GM21717 (cell line): Measurements from ENCODE around the gene ECI1.
"Not testable (repeated sequence)": the region's sequence is repeated elsewhere in the genome, so short reads cannot be mapped to it uniquely, and the experiment has no call there.

ENCODE experiments used
- ATAC-seq: cut with Tn5 transposase; IDR thresholded peaks from one replicate; pipeline ENCODE4 v1.9.1; 2021; ENCODE audit warnings: mild to moderate bottlenecking, moderate library complexity; ENCODE audit not compliant: unreplicated experiment

The ECI1 gene

DNA sequence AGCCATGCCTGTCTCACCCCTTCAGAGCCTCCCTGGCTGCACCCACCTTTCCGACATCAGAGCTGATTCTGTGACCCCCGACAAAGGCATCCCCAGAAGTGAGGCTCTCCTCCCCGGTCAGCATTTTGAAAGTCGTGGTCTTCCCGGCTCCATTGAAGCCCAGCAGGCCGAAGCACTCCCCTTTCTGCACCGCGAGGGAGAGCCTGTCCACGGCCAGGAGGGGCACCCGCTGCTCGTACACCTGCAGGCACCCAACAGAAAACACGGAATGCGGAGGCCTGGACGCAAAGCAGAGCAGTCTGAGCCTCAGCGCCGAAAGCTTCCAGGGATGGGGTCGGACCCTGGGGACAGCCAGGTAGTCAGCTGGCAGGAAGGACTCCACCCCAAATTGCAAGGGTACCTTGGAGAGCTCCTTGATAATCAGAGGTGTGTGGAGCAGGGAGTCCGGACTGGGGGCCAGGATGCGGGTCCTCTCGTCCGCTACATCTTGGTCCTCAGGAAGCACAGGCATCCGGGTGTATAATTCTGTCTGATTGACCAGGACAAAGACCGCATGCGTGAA is 29.7 kb upstream of the ECI1 start:
- ATAC-seq, result no peak

- no peak for ATAC-seq
Observed at GRCh38 chr16:2280461-2280860, 29.1 kb upstream of the ECI1 start.

- ATAC-seq, result no peak
Observed at GRCh38 chr16:2278956-2279800, 27.8 kb upstream of the ECI1 start.

DNA sequence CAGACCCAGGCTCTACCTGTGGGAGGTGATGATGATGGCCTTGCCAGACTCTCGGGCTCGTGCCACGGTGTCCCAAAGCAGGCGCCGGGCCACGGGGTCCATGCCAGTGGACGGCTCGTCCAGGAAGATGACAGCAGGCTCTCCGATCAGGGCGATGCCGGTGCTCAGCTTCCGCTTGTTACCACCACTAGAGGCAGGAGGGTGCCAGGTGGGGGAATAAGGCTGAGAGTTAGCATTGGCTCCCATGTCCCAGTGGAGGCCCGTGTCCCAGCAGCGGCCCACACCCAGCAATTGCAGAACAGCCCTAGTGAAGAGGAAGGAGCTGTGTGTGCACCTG is 26.9 kb upstream of the ECI1 start:
- ATAC-seq, result no peak

DNA sequence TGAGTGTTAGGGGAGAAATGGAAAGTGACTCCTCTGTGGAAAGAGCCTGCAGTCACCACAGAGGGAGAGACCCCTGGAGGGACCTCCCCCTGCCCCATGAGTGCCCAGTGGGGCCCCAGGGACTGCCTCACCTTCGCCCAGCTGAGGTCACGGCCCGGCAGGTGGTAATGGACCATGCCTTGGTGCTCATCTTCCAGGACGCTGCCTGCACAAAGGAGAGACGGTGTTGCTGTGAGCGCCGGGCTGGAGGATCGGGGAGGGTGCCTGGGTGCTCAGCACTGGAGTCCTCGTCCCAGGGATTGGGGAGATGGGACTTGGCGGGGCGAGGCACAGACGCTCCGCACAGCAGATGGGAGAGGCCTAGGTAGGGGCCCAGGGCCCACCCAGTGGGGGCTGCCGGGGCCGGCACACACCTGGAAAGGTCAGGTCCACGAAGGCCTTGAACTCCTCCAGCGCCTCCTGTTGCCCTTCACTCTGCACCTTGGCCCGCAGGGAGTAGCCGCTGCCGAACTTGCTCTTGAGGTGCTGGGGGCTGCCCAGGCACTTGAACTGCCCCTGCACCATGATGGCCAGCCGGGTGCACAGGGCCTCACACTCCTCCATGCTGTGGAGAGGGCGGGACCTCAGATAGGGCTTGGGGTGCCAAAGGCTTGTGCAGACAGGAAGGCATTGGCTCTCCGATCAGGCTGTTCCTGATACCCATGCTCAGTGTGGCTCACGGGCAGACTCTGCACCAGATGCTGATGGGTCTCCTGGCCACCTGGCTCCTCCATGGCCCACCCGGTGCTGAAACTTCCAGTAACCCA is 26.3 kb upstream of the ECI1 start:
- no peak for ATAC-seq

- no peak for ATAC-seq
Observed at GRCh38 chr16:2276368-2277195, 25.2 kb upstream of the ECI1 start.

- ATAC-seq, result no peak
Observed at GRCh38 chr16:2275476-2276367, 24.3 kb upstream of the ECI1 start.

DNA sequence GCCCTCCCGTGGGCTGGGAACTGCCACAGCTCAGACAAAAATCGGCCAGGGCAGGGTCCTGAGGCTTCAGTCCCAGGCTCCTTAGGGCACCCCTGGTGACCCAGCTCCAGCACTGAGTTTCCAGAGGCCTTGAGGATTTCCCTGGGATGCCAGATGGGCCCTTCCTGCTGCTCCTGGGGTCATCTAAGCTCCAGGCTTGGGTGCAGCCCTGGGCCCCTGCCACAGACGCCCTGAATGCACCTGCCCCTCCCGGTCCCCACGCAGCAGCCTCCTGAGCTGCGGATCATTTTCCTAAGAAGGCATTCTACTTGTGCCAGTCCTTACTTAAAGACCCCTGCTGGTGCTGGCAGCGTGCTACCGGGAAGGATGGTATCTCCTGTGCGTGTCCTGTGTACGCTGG is 22.5 kb upstream of the ECI1 start:
- ATAC-seq, result no peak

DNA sequence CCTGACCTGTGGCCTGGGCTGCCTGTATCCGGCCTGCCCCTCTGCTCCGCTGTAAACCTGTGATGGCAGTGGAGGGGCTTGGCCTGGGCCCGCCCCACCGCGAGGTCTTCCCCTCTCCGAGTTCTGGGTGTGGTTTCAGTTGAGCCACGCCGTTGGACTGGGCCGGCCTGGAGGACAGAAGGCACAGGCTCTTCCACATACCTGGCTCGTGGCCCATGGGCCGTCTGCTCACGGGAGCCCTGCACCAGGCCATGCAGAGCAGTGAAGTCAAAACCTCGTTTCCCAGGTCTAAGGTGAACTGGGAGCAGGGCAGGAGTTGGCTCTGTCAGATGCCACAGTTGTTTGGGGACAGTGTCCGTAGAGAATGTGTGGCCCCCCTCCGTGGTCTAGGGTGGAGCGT is 22.1 kb upstream of the ECI1 start:
- no peak for ATAC-seq

GRCh38 chr16:2271848-2272461 is 20.6 kb upstream of the ECI1 start:
- no peak for ATAC-seq

- no peak for ATAC-seq
Observed at GRCh38 chr16:2270588-2271470, 19.4 kb upstream of the ECI1 start.

- ATAC-seq, result no peak
Observed at GRCh38 chr16:2270070-2270462, 18.7 kb upstream of the ECI1 start.

DNA sequence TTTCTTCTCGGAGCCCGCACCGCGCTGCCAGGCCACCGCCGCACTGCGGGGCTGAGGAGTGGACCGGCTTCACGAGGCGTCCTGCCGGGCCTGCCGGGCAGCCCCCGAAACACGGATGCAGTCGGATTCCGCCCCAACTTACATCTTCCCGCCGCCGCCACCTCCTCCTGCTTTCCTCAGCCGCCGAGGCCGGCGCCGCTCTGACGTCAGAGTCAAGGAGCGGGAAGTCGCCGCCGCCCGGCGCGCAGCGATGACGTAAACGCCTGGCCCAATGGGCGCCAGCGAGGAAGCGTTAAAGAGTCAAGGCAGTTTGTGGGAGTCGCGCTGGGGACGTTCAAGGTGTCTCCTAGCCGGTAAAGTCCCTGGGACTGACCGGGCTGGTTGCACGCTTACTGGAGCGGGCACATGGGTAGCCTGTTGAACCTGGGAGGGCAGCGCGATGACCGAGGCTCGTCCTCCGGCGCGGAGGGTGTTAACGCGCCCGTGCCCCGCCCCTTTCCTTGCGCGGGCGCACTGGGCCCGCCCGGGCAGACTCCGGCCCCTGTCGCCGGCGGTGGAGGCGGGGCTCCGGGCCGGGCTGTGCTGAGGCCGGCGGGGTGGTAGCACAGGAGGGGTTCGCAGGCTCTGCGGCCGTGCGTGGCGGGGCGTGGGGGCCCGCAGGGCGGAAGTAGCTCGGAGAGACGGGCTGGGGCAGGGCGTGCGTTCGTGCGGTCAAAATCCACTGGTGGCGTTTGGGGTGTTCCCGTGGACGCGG is 16.7 kb upstream of the ECI1 start, which contains the start of gene RNPS1:
TSS of gene RNPS1 (minus strand) at position 214 of the 754 bp plus-strand sequence. CDS start 3,483 bp downstream, outside the sequence.
- ATAC-seq, result peak; percentile 59

DNA sequence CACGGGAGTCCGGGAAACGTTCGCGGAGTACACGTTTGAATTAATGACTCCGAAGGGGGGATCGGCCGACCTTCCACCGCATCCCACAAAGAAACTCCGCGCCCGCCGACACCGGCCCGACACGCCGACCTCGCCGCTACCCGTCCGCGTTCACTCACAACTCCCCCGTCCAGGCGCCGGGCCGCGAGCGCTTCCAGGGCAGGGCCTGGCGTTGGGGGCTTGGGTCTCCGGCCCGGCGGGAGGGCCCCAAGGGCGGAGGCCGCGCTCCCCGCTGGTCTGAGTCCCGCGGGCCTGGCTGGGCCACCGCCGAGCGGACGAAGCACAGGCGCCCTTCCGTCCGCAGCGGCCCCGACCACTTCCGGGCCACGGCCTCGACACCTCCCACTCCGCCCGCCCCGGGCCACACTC is 16.1 kb upstream of the ECI1 start:
- peak; percentile 55 for ATAC-seq

GRCh38 chr16:2266887-2267286 is 15.5 kb upstream of the ECI1 start:
- not testable (repeated sequence) for ATAC-seq

DNA sequence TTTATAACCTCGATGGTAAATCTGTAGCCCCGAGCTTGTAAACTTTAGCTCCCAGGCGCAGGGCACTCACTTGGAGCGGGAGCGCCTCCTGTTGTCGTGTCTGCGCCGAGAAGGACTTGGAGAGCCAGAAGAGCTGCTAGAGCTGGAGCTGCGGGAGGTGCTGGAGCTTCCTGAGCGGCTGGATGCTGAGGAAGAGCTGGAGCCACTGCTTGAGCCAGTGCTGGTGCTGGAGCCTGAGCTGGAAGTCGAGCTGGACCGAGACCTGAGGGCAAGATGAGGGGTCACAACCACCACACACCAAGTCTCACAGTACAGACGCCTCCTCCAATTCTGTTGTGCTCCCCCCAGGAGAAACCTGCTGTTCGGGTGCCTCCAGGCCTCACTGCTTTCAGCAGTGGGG is 11.6 kb upstream of the ECI1 start:
- not testable (repeated sequence) for ATAC-seq

DNA sequence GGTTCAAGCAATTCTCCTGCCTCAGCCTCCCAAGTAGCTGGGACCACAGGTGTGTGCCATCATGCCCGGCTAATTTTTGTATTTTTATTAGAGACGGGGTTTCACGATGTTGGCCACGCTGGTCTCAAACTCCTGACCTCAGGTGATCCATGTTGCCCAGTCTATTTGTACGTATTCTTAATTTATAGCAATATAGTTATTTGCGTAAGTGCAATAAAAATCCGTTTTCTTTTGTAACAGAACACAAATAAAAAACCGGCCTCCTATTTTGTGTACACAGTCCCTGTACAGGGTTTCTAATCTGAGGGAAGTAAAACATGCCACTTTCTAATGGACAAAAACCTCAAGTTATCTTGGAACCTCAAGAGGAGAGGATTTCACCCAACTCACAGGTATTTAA is 8.9 kb upstream of the ECI1 start:
- no peak for ATAC-seq

DNA sequence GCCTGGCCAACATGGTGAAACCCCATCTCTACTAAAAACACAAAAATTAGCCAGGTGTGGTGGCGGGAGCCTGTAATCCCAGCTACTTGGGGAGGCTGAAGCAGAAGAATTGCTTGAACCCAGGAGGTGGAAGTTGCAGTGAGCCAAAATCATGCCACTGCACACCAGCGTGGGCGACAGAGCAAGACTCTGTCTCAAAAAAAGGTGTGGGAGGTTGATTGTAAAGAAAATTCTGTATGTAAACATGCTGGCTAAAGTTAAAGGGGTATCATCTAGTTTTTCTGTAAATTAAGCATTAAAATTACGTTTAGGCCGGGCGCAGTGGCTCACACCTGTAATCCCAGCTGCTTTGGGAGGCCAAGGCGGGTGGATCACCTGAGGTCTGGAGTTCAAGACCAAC is 7.1 kb upstream of the ECI1 start:
- not testable (repeated sequence) for ATAC-seq
